GOT3 (cell line): ENCODE results near the gene CA14.
"Not testable (repeated sequence)": the region's sequence is repeated elsewhere in the genome, so short reads cannot be mapped to it uniquely, and the experiment has no call there.

ENCODE experiments used
- DNase-seq: peaks from one replicate; lab custom pipeline; 2025; ENCODE audit warnings: mixed read lengths; lab: John Stamatoyannopoulos, UW

The CA14 gene

DNA sequence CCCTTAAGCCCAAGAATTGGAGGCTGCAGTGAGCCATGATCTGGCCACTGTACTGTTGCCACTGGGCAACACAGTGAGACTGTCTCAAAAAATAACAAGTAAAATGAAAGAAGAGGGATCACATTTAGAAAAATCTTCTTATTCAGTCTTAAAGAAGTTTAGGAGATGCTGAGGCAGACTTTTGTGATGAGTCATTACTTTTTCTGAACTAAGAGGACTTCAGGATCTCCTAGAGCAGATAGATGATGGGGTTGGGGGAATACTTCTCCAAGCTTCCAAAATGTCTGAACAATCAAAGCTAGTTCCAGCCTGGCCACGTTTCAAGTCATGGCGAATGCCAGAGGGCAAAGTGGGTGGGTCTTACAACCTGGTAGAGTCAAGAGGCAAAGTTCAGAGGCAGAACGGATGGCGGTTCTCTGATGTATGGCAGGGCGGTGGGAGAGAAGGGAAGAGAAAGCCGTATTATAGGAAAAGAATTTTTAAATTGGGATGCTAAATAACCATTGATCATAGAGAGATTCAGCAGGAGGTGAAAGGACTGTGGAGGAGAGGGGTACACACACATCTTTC is 22.6 kb downstream of the CA14 start:
- no peak for DNase-seq

DNA sequence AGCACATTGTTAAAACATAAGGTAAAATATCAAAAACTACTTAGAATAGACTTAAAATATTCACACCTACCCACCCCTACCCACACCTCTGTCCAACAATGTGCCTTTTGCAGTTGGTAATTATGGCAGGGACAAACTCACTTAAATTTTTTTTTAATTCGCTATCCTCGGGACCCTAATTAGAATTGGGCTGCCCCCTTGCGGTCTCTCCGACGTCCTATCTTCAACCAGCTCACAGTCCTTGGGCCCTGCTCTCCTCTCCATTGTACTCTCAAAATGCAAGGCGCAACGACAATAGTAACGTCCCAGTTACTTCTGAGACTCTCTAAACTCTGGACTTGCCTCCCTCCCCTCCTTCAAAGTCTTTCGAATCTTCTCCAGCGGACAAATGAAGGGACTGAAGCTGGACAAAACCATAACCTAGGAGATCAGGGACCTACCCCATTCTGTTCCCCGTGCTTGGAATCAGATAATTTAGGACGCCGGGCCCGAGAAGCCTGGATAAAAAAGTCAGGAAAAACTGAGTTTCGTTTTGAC is 23.7 kb downstream of the CA14 start:
- no peak for DNase-seq

DNA sequence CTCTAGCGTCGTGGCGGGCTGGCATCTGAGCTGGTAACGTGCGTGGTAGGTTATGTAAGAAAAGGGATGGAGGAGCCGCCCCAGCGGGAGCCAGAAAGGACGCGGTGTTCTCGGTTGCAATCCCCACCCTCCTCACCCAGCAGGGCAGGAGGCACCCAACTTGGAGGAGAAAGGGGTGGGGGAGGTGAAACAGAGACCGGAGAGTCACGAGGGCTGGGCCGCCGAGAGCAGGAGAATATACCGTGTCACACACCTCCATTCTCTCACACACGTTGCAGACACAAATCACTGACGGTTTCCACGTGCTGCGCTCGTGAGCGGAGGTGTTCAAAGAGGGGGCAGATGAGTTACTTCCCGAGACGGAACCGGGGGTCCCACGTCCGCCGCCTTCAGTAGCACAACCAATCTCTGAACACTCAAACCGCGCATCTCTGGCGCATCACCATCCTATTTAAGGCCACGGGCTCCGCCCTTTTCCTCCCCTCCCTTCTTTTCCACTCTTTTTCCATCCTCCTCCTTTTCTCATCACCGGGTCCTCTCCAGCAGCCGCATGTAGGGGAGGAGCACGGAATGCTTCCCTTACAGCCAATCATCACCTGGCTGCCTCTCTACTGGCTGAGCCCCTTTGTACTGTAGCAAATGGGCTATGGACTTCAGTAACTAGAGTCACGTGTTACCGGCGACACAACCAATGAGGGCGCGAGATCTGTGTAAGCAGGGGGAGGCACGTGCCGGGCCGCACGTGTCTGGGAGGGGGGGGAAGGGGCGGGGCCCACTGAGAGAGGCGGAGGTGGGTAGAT is 24.4 kb downstream of the CA14 start, which contains the start of gene CIART:
Gene CIART (plus strand): TSS at position 797 of the 800 bp plus-strand sequence. CDS start 714 bp downstream, outside the sequence.
- peak; percentile 50 for DNase-seq

GRCh38 chr1:150282558-150282958 is 25.0 kb downstream of the CA14 start:
- DNase-seq = no peak

GRCh38 chr1:150283260-150283659 is 25.7 kb downstream of the CA14 start:
- DNase-seq = no peak

GRCh38 chr1:150288382-150288781 is 30.8 kb downstream of the CA14 start:
- no peak for DNase-seq

GRCh38 chr1:150288822-150289221 is 31.2 kb downstream of the CA14 start:
- DNase-seq = no peak

- DNase-seq = peak; percentile 19
These were observed 36.1 kb downstream of the CA14 start, which contains the start of gene MRPS21 for GRCh38 chr1:150293433-150294253. MRPS21 (plus strand) TSS chr1:150293861; CDS start chr1:150294367, 506 bp downstream.

GRCh38 chr1:150295476-150295875 is 37.9 kb downstream of the CA14 start:
- no peak for DNase-seq

GRCh38 chr1:150299716-150300115 is 42.1 kb downstream of the CA14 start:
- no peak for DNase-seq

GRCh38 chr1:150302338-150302737 is 44.8 kb downstream of the CA14 start:
- DNase-seq = no peak

- no peak for DNase-seq
These were observed 45.3 kb downstream of the CA14 start for GRCh38 chr1:150302902-150303301.

DNA sequence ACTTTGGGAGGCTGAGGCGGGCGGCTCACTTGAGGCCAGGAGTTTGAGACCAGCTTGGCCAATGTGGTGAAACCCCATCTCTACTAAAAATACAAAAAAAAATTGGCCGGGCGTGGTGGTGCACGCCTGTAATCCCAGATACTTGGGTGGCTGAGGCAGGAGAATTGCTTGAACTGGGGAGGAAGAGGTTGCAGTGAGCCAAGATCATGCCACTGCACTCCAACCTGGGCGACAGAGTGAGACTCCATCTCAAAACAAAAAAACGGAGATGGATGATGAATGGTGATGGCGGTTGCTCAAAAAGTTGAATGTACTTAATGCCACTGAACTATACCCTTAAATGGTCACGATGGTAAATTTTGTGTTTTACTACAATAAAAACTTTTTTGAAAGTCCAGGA is 51.0 kb downstream of the CA14 start:
- DNase-seq = not testable (repeated sequence)

- no peak for DNase-seq
These were observed 52.4 kb downstream of the CA14 start for GRCh38 chr1:150309758-150310508.

DNA sequence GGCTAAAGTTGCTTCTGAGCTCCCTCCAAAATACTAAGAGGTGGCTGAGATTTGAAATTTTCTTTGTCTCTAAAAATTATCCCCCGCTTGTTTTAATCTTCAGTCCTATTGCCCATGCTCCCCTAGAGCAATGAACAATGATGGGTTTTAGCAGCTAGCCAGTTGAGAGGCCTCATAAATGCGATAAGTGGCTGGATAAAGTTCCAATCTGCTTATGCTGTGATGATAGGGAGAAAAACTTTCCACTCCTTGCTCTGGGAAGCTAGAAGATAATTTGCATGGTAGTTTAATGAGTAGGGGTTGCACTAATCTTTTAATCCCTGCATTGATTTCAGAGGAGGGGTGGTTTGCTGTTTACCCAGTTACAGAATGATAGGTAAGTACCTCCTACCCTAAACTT is 54.2 kb downstream of the CA14 start:
- no peak for DNase-seq
